ENCODE measurements around the gene KIF16B.

GRCh38 chr20:16353417-16353781 is 219.8 kb downstream of the KIF16B start:
- TF ChIP-seq CTCF (IDR thresholded peaks at IDR 0.05; ENCODE audit: low read depth, low read length, missing input control) (no peak), EGR1 (IDR thresholded peaks at IDR 0.05; ENCODE audit: low read depth in 2 of 2) (no peak), TAF1 (conservative IDR thresholded peaks at IDR 0.05) (no peak)
- TF ChIP-seq, protein P1, sequence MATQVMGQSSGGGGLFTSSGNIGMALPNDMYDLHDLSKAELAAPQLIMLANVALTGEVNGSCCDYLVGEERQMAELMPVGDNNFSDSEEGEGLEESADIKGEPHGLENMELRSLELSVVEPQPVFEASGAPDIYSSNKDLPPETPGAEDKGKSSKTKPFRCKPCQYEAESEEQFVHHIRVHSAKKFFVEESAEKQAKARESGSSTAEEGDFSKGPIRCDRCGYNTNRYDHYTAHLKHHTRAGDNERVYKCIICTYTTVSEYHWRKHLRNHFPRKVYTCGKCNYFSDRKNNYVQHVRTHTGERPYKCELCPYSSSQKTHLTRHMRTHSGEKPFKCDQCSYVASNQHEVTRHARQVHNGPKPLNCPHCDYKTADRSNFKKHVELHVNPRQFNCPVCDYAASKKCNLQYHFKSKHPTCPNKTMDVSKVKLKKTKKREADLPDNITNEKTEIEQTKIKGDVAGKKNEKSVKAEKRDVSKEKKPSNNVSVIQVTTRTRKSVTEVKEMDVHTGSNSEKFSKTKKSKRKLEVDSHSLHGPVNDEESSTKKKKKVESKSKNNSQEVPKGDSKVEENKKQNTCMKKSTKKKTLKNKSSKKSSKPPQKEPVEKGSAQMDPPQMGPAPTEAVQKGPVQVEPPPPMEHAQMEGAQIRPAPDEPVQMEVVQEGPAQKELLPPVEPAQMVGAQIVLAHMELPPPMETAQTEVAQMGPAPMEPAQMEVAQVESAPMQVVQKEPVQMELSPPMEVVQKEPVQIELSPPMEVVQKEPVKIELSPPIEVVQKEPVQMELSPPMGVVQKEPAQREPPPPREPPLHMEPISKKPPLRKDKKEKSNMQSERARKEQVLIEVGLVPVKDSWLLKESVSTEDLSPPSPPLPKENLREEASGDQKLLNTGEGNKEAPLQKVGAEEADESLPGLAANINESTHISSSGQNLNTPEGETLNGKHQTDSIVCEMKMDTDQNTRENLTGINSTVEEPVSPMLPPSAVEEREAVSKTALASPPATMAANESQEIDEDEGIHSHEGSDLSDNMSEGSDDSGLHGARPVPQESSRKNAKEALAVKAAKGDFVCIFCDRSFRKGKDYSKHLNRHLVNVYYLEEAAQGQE (IDR thresholded peaks at IDR 0.05): no peak

All from liver (tissue), 3 donors.